Spinal cord (tissue), 10 donors: ENCODE measurements around the gene DNAAF1. TPM values are rescaled to one million over a fixed set of nuclear protein-coding genes. Genes with fewer than 3 reads are reported as not detected.
A peak's percentile ranks its signal among the peaks of the same experiment; 100 is the strongest.
"Not testable (repeated sequence)": the region's sequence is repeated elsewhere in the genome, so short reads cannot be mapped to it uniquely, and the experiment has no call there.

Experiments used
- DNase-seq, 6 donors: peaks; one replicate each; pipeline versions ENCODE4 v3.0.0 to v3.0.0-alpha.2; 2013 to 2015; ENCODE audit warnings: low spot score in 6 of 6, low read depth in 4 of 6
- H3K27ac ChIP-seq: one replicate; pipeline ENCODE4 v1.5.1; 2013; ENCODE audit warnings: low read depth, low read length, control low read depth
- H3K27me3 ChIP-seq: one replicate; pipeline ENCODE4 v1.6.1; 2013; ENCODE audit warnings: low read length; ENCODE audit not compliant: control insufficient read depth, insufficient read depth
- H3K36me3 ChIP-seq: one replicate; pipeline ENCODE4 v1.6.1; 2013; ENCODE audit warnings: low read length; ENCODE audit not compliant: control insufficient read depth, insufficient read depth
- H3K4me1 ChIP-seq: one replicate; pipeline ENCODE4 v1.6.1; 2013; ENCODE audit warnings: low read length; ENCODE audit not compliant: control insufficient read depth, insufficient read depth
- H3K4me3 ChIP-seq: one replicate; pipeline ENCODE4 v1.5.1; 2013; ENCODE audit warnings: low read depth, low read length, control low read depth
- H3K9me3 ChIP-seq: one replicate; pipeline ENCODE4 v1.6.1; 2013; ENCODE audit warnings: low read length; ENCODE audit not compliant: control insufficient read depth, insufficient read depth
- WGBS: methylation state at CpG from one replicate; pipeline ENCODE4 v1.1.5; 2013; ENCODE audit warnings: missing lambda C conversion rate; ENCODE audit not compliant: insufficient coverage; 5-methylcytosine and 5-hydroxymethylcytosine counted together
- polyA plus RNA-seq, 2 donors: library from polyadenylated mRNA; unstranded; fragments of 120-200 nt; gene quantifications; one replicate each; pipeline ENCODE4 v1.2.1, GENCODE V29; 2013; ENCODE audit not compliant: insufficient read length in 2 of 2
- total RNA-seq, 2 donors: library from RNA; depleted of rRNA in 1 of 2; stranded (reverse); fragments of 120-200 nt in 1 of 2; fragments of >200 nt in 1 of 2; gene quantifications; one replicate each; pipeline versions ENCODE4 v1.2.3 to v1.2.4, GENCODE V29; 2013 to 2014
- donor health status: healthy.

Gene DNAAF1
- total and polyA plus RNA-seq, 4 donors, result 2.7 to 21.2 (median 20.5) TPM

GRCh38 chr16:84107921-84108320, 37.2 kb upstream of the DNAAF1 start:
- WGBS, result 41% methylated on average over 2 of the region's 2 CpGs
- Histone ChIP-seq H3K36me3 (peaks cover 10% of the 10 kb centered on the region), H3K4me3 (no peak overlapping the region), H3K9me3 (no peaks in the 10 kb centered on the region), H3K27ac (no peak overlapping the region), H3K4me1 (peaks cover 2% of the 10 kb centered on the region), H3K27me3 (no peaks in the 10 kb centered on the region)
- DNase-seq, result no peak

GRCh38 chr16:84109598-84110335, 35.3 kb upstream of the DNAAF1 start:
- Histone ChIP-seq H3K27ac (no peak overlapping the region), H3K4me1 (peaks cover 3% of the 10 kb centered on the region), H3K4me3 (no peak overlapping the region), H3K9me3 (no peaks in the 10 kb centered on the region), H3K36me3 (peaks cover 10% of the 10 kb centered on the region), H3K27me3 (no peaks in the 10 kb centered on the region)
- WGBS, result no CpG with 5 or more reads among the region's 6 CpGs
- DNase-seq, result no peak

GRCh38 chr16:84110527-84110926, 34.6 kb upstream of the DNAAF1 start:
- DNase-seq, result no peak
- peaks cover 14% of the 10 kb centered on the region for H3K36me3 ChIP-seq
- no peaks in the 10 kb centered on the region for H3K9me3 ChIP-seq
- no peak overlapping the region for H3K27ac ChIP-seq
- WGBS, result 40% methylated on average over 2 of the region's 3 CpGs
- H3K4me1 ChIP-seq, result peaks cover 9% of the 10 kb centered on the region
- no peak overlapping the region for H3K4me3 ChIP-seq
- no peaks in the 10 kb centered on the region for H3K27me3 ChIP-seq

GRCh38 chr16:84111525-84111924, 33.6 kb upstream of the DNAAF1 start:
- Histone ChIP-seq H3K4me3 (no peak overlapping the region), H3K4me1 (peaks cover 9% of the 10 kb centered on the region), H3K36me3 (peaks cover 12% of the 10 kb centered on the region), H3K9me3 (no peaks in the 10 kb centered on the region), H3K27me3 (no peaks in the 10 kb centered on the region), H3K27ac (no peak overlapping the region)
- DNase-seq, result no peak
- no CpG with 5 or more reads among the region's 3 CpGs for WGBS

- not testable (repeated sequence) for H3K36me3 ChIP-seq, H3K4me3 ChIP-seq, DNase-seq, H3K9me3 ChIP-seq, H3K27me3 ChIP-seq, H3K27ac ChIP-seq, H3K4me1 ChIP-seq
- WGBS, result 100% methylated on average over 1 of the region's 3 CpGs
Observed at GRCh38 chr16:84111949-84112348, 33.2 kb upstream of the DNAAF1 start.

GRCh38 chr16:84115919-84116719, 29.0 kb upstream of the DNAAF1 start:
- whole genome bisulfite sequencing, result under 1% methylated on average over 51 of the region's 57 CpGs
- Histone ChIP-seq H3K27ac (peak overlapping the region; percentile 61), H3K4me1 (peaks cover 17% of the 10 kb centered on the region), H3K9me3 (no peaks in the 10 kb centered on the region), H3K27me3 (no peaks in the 10 kb centered on the region), H3K36me3 (peaks cover 13% of the 10 kb centered on the region), H3K4me3 (peak overlapping the region; percentile 91)
- peak in 5 of 6 donors; percentile 10 to 81 (median 31) for DNase-seq

GRCh38 chr16:84116720-84117493, 28.2 kb upstream of the DNAAF1 start, which contains the start of gene MBTPS1:
TSS of gene MBTPS1 (minus strand) at chr16:84116942. CDS start at chr16:84101783, 15,159 bp downstream.
- H3K27ac ChIP-seq, result peak within 1 kb of the TSS; percentile 90

GRCh38 chr16:84117494-84117843, 27.6 kb upstream of the DNAAF1 start:
- Histone ChIP-seq H3K9me3 (no peaks in the 10 kb centered on the region), H3K4me1 (peaks cover 17% of the 10 kb centered on the region), H3K4me3 (peak overlapping the region; percentile 91), H3K36me3 (peaks cover 20% of the 10 kb centered on the region), H3K27me3 (no peaks in the 10 kb centered on the region), H3K27ac (peak overlapping the region; percentile 90)
- 1% methylated on average over 10 of the region's 12 CpGs for WGBS
- peak; percentile 18 to 82 (median 42) for DNase-seq

More at GRCh38 chr16:84116720-84117493, 28.2 kb upstream of the DNAAF1 start, which contains the start of gene MBTPS1:
- Histone ChIP-seq H3K27me3 (no peaks in the 10 kb centered on the region), H3K9me3 (no peaks in the 10 kb centered on the region), H3K4me3 (peak within 1 kb of the TSS; percentile 91), H3K36me3 (peaks cover 17% of the 10 kb centered on the region), H3K4me1 (peaks cover 17% of the 10 kb centered on the region)
- WGBS, result under 1% methylated on average over 94 of the region's 94 CpGs
- peak; percentile 90 to 99 (median 96) for DNase-seq

- H3K4me3 ChIP-seq, H3K9me3 ChIP-seq, H3K27ac ChIP-seq, H3K27me3 ChIP-seq, DNase-seq: not testable (repeated sequence)
- 81% methylated on average over 2 of the region's 5 CpGs for WGBS
- Histone ChIP-seq H3K4me1 (peaks cover 17% of the 10 kb centered on the region), H3K36me3 (peaks cover 26% of the 10 kb centered on the region)
Observed at GRCh38 chr16:84118315-84118714, 26.8 kb upstream of the DNAAF1 start.
